Measurements from ENCODE around the gene ZNF599.
"Not testable (repeated sequence)": the region's sequence is repeated elsewhere in the genome, so short reads cannot be mapped to it uniquely, and the experiment has no call there.

The ZNF599 gene

DNA sequence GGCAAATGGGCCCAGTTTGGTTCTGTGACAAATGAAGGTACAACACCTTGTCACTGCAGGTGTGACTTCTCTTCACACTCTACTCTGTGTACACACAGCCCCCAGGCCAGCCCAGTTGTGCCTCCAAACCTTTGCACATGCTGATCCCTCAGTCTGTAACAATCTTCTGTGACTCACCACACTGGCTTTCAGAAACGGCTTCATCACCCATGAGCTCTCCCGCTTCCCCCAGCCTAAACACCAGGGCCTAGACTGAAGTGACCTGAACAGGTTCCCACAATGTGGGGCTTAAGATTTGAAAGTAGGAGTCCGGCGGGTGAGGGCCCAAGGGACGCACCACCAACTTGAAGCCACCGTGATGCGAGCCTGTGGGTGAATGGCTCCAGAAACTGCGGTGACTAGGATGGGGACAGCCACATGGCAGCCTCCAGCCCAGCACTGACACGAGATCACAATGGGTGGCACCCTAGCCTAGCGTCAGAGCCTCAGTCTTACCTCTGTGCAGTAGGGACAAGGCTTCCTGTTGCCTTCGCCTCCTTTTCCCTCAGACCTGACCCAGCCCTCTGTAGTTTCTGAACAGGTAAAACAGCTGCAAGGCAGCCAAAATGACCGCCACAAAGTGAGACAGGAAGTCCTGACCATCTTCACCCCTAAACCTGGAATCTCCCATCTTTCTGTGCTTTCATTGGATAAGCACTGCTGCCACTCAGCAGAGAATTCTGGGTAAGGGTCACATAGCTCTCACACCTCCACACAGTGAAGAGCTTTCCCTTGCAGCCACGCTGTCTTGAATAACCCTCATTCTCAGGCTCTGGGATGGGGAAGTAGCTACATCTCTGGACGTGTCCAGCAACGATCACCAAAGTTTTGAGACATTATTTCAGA, 34.2 kb upstream of the ZNF599 start:
- Histone ChIP-seq H3K4me3 (ENCODE audit: severe bottlenecking) (no peak overlapping the region), H3K4me1 (ENCODE audit: insufficient read depth, poor library complexity, severe bottlenecking) (peaks cover 4% of the 10 kb centered on the region), H3K27me3 (ENCODE audit: insufficient read depth, poor library complexity, severe bottlenecking) (no peaks in the 10 kb centered on the region), H3K27ac (ENCODE audit: poor library complexity, severe bottlenecking) (no peak overlapping the region), H3K36me3 (ENCODE audit: low read depth) (no peaks in the 10 kb centered on the region), H3K9me3 (ENCODE audit: severe bottlenecking) (peaks cover 2% of the 10 kb centered on the region)
- ATAC-seq (ENCODE audit: low read depth) (no peak), DNase-seq (ENCODE audit: low spot score) (no peak)
- TF ChIP-seq, protein P1, sequence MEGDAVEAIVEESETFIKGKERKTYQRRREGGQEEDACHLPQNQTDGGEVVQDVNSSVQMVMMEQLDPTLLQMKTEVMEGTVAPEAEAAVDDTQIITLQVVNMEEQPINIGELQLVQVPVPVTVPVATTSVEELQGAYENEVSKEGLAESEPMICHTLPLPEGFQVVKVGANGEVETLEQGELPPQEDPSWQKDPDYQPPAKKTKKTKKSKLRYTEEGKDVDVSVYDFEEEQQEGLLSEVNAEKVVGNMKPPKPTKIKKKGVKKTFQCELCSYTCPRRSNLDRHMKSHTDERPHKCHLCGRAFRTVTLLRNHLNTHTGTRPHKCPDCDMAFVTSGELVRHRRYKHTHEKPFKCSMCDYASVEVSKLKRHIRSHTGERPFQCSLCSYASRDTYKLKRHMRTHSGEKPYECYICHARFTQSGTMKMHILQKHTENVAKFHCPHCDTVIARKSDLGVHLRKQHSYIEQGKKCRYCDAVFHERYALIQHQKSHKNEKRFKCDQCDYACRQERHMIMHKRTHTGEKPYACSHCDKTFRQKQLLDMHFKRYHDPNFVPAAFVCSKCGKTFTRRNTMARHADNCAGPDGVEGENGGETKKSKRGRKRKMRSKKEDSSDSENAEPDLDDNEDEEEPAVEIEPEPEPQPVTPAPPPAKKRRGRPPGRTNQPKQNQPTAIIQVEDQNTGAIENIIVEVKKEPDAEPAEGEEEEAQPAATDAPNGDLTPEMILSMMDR (IDR thresholded peaks at IDR 0.05; ENCODE audit: poor library complexity, severe bottlenecking): no peak

GRCh38 chr19:34804115-34804514, 31.1 kb upstream of the ZNF599 start:
- no peak for DNase-seq (ENCODE audit: low spot score)
- Histone ChIP-seq H3K27ac (ENCODE audit: poor library complexity, severe bottlenecking) (no peak overlapping the region), H3K4me3 (ENCODE audit: severe bottlenecking) (no peak overlapping the region), H3K36me3 (ENCODE audit: low read depth) (no peaks in the 10 kb centered on the region), H3K9me3 (ENCODE audit: severe bottlenecking) (peaks cover 2% of the 10 kb centered on the region), H3K4me1 (ENCODE audit: insufficient read depth, poor library complexity, severe bottlenecking) (peaks cover 4% of the 10 kb centered on the region), H3K27me3 (ENCODE audit: insufficient read depth, poor library complexity, severe bottlenecking) (no peaks in the 10 kb centered on the region)
- no peak for ATAC-seq (ENCODE audit: low read depth)
- TF ChIP-seq, protein P1 (IDR thresholded peaks at IDR 0.05; ENCODE audit: poor library complexity, severe bottlenecking): no peak

DNA sequence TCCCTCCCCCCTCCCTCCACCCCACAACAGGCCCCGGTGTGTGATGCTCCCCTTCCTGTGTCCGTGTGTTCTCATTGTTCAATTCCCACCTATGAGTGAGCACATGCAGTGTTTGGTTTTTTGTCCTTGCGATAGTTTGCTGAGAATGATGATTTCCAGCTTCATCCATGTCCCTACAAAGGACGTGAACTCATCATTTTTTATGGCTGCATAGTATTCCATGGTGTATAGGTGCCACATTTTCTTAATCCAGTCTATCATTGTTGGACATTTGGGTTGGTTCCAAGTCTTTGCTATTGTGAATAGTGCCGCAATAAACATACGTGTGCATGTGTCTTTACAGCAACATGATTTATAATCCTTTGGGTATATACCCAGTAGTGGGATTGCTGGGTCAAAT, 23.9 kb upstream of the ZNF599 start:
- not testable (repeated sequence) for H3K4me1 ChIP-seq (ENCODE audit: insufficient read depth, poor library complexity, severe bottlenecking); H3K4me3 ChIP-seq (ENCODE audit: severe bottlenecking); ATAC-seq (ENCODE audit: low read depth); H3K9me3 ChIP-seq (ENCODE audit: severe bottlenecking); H3K27me3 ChIP-seq (ENCODE audit: insufficient read depth, poor library complexity, severe bottlenecking); DNase-seq (ENCODE audit: low spot score); H3K36me3 ChIP-seq (ENCODE audit: low read depth); H3K27ac ChIP-seq (ENCODE audit: poor library complexity, severe bottlenecking)

DNA sequence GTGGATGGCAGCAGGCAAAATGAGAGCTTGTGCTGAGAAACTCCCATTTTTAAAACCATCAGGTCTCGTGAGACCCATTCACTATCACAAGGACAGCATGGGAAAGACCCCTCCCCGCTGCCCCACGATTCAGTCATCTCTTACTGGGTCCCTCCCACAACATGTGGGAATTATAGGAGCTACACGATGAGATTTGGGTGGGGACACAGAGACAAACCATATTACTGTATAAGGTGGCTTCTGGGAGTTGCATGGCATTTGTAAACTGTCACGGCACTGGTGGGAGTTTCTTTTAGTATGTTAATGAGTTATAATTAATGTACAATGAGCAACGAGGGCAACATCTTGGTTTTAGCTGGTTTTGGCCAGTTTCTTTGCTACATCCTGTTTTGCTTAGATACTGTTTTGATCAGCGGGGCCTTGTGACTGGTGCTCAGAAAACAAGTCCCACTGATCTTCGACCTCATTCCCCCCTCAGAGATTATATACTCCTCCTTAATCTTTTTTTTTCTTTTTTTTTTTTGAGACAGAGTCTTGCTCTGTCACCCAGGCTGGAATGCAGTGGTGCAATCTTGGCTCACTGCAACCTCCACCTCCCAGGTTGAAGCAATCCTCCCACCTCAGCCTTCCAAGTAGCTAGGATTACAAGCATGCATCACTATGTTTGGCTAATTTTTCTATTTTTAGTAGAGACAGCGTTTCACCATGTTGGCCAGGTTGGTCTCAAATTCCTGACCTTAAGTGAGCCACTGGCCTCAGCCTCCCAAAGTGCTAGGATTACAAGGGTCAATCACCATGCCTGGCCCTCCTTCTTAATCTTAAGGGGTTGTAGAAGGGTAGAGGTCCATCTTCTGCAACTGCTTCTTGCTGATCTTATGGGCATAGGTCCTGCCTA, 21.3 kb upstream of the ZNF599 start:
- no peak overlapping the region for H3K4me3 ChIP-seq (ENCODE audit: severe bottlenecking)
- H3K9me3 ChIP-seq (ENCODE audit: severe bottlenecking): peaks cover 3% of the 10 kb centered on the region
- H3K27ac ChIP-seq (ENCODE audit: poor library complexity, severe bottlenecking): no peak overlapping the region
- no peaks in the 10 kb centered on the region for H3K36me3 ChIP-seq (ENCODE audit: low read depth)
- TF ChIP-seq, protein P1 (IDR thresholded peaks at IDR 0.05; ENCODE audit: poor library complexity, severe bottlenecking): no peak
- H3K27me3 ChIP-seq (ENCODE audit: insufficient read depth, poor library complexity, severe bottlenecking): no peaks in the 10 kb centered on the region
- ATAC-seq (ENCODE audit: low read depth) (no peak), DNase-seq (ENCODE audit: low spot score) (no peak)
- peaks cover 4% of the 10 kb centered on the region for H3K4me1 ChIP-seq (ENCODE audit: insufficient read depth, poor library complexity, severe bottlenecking)

GRCh38 chr19:34793565-34793964, 20.6 kb upstream of the ZNF599 start:
- Histone ChIP-seq H3K4me3 (ENCODE audit: severe bottlenecking) (no peak overlapping the region), H3K36me3 (ENCODE audit: low read depth) (no peaks in the 10 kb centered on the region), H3K27ac (ENCODE audit: poor library complexity, severe bottlenecking) (no peak overlapping the region), H3K4me1 (ENCODE audit: insufficient read depth, poor library complexity, severe bottlenecking) (peaks cover 4% of the 10 kb centered on the region), H3K27me3 (ENCODE audit: insufficient read depth, poor library complexity, severe bottlenecking) (no peaks in the 10 kb centered on the region), H3K9me3 (ENCODE audit: severe bottlenecking) (peaks cover 3% of the 10 kb centered on the region)
- ATAC-seq (ENCODE audit: low read depth) (no peak), DNase-seq (ENCODE audit: low spot score) (no peak)
- TF ChIP-seq, protein P1 (IDR thresholded peaks at IDR 0.05; ENCODE audit: poor library complexity, severe bottlenecking): no peak

Measured in RWPE2 (cell line).